Small intestine (tissue), 7 donors: ENCODE measurements around the gene PSME3IP1. TPM values are rescaled to one million over a fixed set of nuclear protein-coding genes. Genes with fewer than 3 reads are reported as not detected.
"Not testable (repeated sequence)": the region's sequence is repeated elsewhere in the genome, so short reads cannot be mapped to it uniquely, and the experiment has no call there.

ENCODE experiments used
- DNase-seq, 2 donors: peaks; one replicate each; pipeline versions ENCODE4 v3.0.0 to v3.0.0-alpha.2; 2013
- FAIRE-seq: peaks from 2 replicates; lab custom pipeline; 2012; peaks lifted over from hg19 to GRCh38; lab: Jason Lieb, UNC
- H3K27ac ChIP-seq, 3 donors: one replicate each; pipeline ENCODE4 v1.5.1; 2013; ENCODE audit warnings: low read length in 2 of 3, mild to moderate bottlenecking in 2 of 3, control low read depth in 1 of 3, inconsistent platforms in 1 of 3, low read depth in 1 of 3, moderate library complexity in 1 of 3
- H3K27me3 ChIP-seq, 3 donors: one replicate each; pipeline ENCODE4 v1.6.1; 2013; ENCODE audit warnings: low read length in 3 of 3, inconsistent platforms in 1 of 3; ENCODE audit not compliant: control insufficient read depth in 3 of 3, insufficient read depth in 3 of 3
- H3K36me3 ChIP-seq, 3 donors: one replicate each; pipeline ENCODE4 v1.6.1; 2013; ENCODE audit warnings: low read length in 3 of 3, inconsistent platforms in 1 of 3, low read depth in 1 of 3, mild to moderate bottlenecking in 1 of 3, moderate library complexity in 1 of 3; ENCODE audit not compliant: control insufficient read depth in 3 of 3, insufficient read depth in 2 of 3
- H3K4me1 ChIP-seq, 3 donors: one replicate each; pipeline ENCODE4 v1.6.1; 2013; ENCODE audit warnings: low read length in 2 of 3, inconsistent platforms in 1 of 3, low read depth in 1 of 3, mild to moderate bottlenecking in 1 of 3, moderate library complexity in 1 of 3; ENCODE audit not compliant: control insufficient read depth in 3 of 3, insufficient read depth in 2 of 3
- H3K4me3 ChIP-seq, 3 donors: one replicate each; pipeline ENCODE4 v1.5.1; 2013; ENCODE audit warnings: low read length in 3 of 3, control low read depth in 1 of 3, inconsistent platforms in 1 of 3, low read depth in 1 of 3, mild to moderate bottlenecking in 1 of 3, moderate library complexity in 1 of 3
- H3K9me3 ChIP-seq, 2 donors: one replicate each; pipeline ENCODE4 v1.6.1; 2013; ENCODE audit warnings: low read depth in 1 of 2, low read length in 1 of 2; ENCODE audit not compliant: control insufficient read depth in 2 of 2, insufficient read depth in 1 of 2
- WGBS, 3 donors: extraction: QIAGEN DNeasy Blood & Tissue Kit; methylation state at CpG; one replicate each; pipeline ENCODE4 v1.1.7; 2013; 5-methylcytosine and 5-hydroxymethylcytosine counted together
- polyA plus RNA-seq, 4 donors: library from polyadenylated mRNA; stranded (reverse) in 3 of 4; unstranded in 1 of 4; fragments of 200-250 nt in 3 of 4; fragments of 120-200 nt in 1 of 4; gene quantifications; one replicate each; pipeline versions ENCODE4 v1.2.1 to v1.2.3, GENCODE V29; 2013
- donor health status: healthy with polysubstance abuse.
- donor health status: control.
- donor health status: control.
- donor health status: Bipolar disorder and iron deficiency.
- donor health status: healthy.

The PSME3IP1 gene
- polyA plus RNA-seq, 4 donors = 60.8 to 93.4 (median 70.6) TPM

- 86 to 95% (median 89%) methylated on average over 5 of the region's 5 CpGs for WGBS, 3 donors
- no peaks in the 10 kb centered on the region for H3K9me3 ChIP-seq
- no peak overlapping the region for H3K27ac ChIP-seq
- FAIRE-seq (no peak), DNase-seq (no peak)
- no peaks in the 10 kb centered on the region for H3K27me3 ChIP-seq
- no peak overlapping the region for H3K4me3 ChIP-seq
- peaks cover 0 to 8% (median 0%) of the 10 kb centered on the region in 3 donors for H3K4me1 ChIP-seq
- H3K36me3 ChIP-seq = peaks cover 0 to 54% (median 0%) of the 10 kb centered on the region in 3 donors
Observed at GRCh38 chr16:57113664-57114063, 72.2 kb downstream of the PSME3IP1 start.

GRCh38 chr16:57113042-57113453 is 72.8 kb downstream of the PSME3IP1 start:
- Histone ChIP-seq H3K36me3 (peaks cover 0 to 53% (median 0%) of the 10 kb centered on the region in 3 donors), H3K4me3 (no peak overlapping the region), H3K4me1 (peaks cover 0 to 8% (median 0%) of the 10 kb centered on the region in 3 donors), H3K27ac (no peak overlapping the region), H3K27me3 (no peaks in the 10 kb centered on the region), H3K9me3 (no peaks in the 10 kb centered on the region)
- FAIRE-seq (no peak), DNase-seq (no peak)
- 83 to 88% (median 85%) methylated on average over 14 of the region's 14 CpGs for WGBS, 3 donors

- no peak overlapping the region for H3K27ac ChIP-seq
- H3K9me3 ChIP-seq = no peaks in the 10 kb centered on the region
- peaks cover 0 to 8% (median 0%) of the 10 kb centered on the region in 3 donors for H3K4me1 ChIP-seq
- 72 to 85% (median 84%) methylated on average over 10 of the region's 10 CpGs for WGBS, 3 donors
- no peak for FAIRE-seq
- peaks cover 0 to 50% (median 0%) of the 10 kb centered on the region in 3 donors for H3K36me3 ChIP-seq
- DNase-seq = no peak
- no peak overlapping the region for H3K4me3 ChIP-seq
- no peaks in the 10 kb centered on the region for H3K27me3 ChIP-seq
Observed at GRCh38 chr16:57112403-57113041, 73.3 kb downstream of the PSME3IP1 start.

GRCh38 chr16:57111420-57111819 is 74.4 kb downstream of the PSME3IP1 start:
- H3K4me1 ChIP-seq = peaks cover 0 to 8% (median 0%) of the 10 kb centered on the region in 3 donors
- H3K9me3 ChIP-seq = no peaks in the 10 kb centered on the region
- DNase-seq = no peak
- H3K27ac ChIP-seq = no peak overlapping the region
- WGBS, 3 donors = 60 to 85% (median 80%) methylated on average over 2 of the region's 2 CpGs
- no peak for FAIRE-seq
- H3K36me3 ChIP-seq = peaks cover 0 to 39% (median 0%) of the 10 kb centered on the region in 3 donors
- H3K27me3 ChIP-seq = no peaks in the 10 kb centered on the region
- H3K4me3 ChIP-seq = no peak overlapping the region

GRCh38 chr16:57110937-57111336 is 74.9 kb downstream of the PSME3IP1 start:
- WGBS, 3 donors = 90 to 95% (median 94%) methylated on average over 4 of the region's 4 CpGs

GRCh38 chr16:57109259-57110105 is 76.4 kb downstream of the PSME3IP1 start:
- not testable (repeated sequence) for H3K27ac ChIP-seq, FAIRE-seq, H3K27me3 ChIP-seq, H3K4me1 ChIP-seq, H3K4me3 ChIP-seq, DNase-seq, H3K9me3 ChIP-seq
- 82 to 86% (median 85%) methylated on average over 10 of the region's 10 CpGs for WGBS, 3 donors
- peaks cover 0 to 25% (median 0%) of the 10 kb centered on the region in 3 donors for H3K36me3 ChIP-seq

More at GRCh38 chr16:57110937-57111336, 74.9 kb downstream of the PSME3IP1 start:
- Histone ChIP-seq H3K27me3 (no peaks in the 10 kb centered on the region), H3K27ac (no peak overlapping the region), H3K4me3 (no peak overlapping the region), H3K9me3 (no peaks in the 10 kb centered on the region), H3K4me1 (peaks cover 0 to 4% (median 0%) of the 10 kb centered on the region in 3 donors), H3K36me3 (peaks cover 0 to 34% (median 0%) of the 10 kb centered on the region in 3 donors)
- FAIRE-seq (no peak), DNase-seq (no peak)

- Histone ChIP-seq H3K36me3 (peaks cover 0 to 16% (median 0%) of the 10 kb centered on the region in 3 donors), H3K27me3 (no peaks in the 10 kb centered on the region), H3K4me3 (no peak overlapping the region), H3K9me3 (no peaks in the 10 kb centered on the region), H3K27ac (no peak overlapping the region), H3K4me1 (no peaks in the 10 kb centered on the region)
- DNase-seq = peak in 1 of 2 donors; percentile 20
- 14 to 52% (median 43%) methylated on average over 1 of the region's 1 CpG for WGBS, 3 donors
- no peak for FAIRE-seq
Observed at GRCh38 chr16:57108432-57108831, 77.4 kb downstream of the PSME3IP1 start.

GRCh38 chr16:57107321-57107922 is 78.4 kb downstream of the PSME3IP1 start:
- DNase-seq = no peak
- Histone ChIP-seq H3K4me1 (no peaks in the 10 kb centered on the region), H3K9me3 (no peaks in the 10 kb centered on the region), H3K27me3 (no peaks in the 10 kb centered on the region), H3K36me3 (peaks cover 0 to 8% (median 0%) of the 10 kb centered on the region in 3 donors), H3K4me3 (no peak overlapping the region), H3K27ac (no peak overlapping the region)
- no peak for FAIRE-seq
- WGBS, 3 donors = 72 to 76% (median 76%) methylated on average over 8 to 9 of the region's 9 CpGs
